Osteoblast (primary cell): ENCODE results near the gene DCC. TPM values are rescaled to one million over a fixed set of nuclear protein-coding genes. Genes with fewer than 3 reads are reported as not detected.

ENCODE experiments used
- DNase-seq: peaks from one replicate; pipeline ENCODE4 v3.0.0; 2011; ENCODE audit warnings: low spot score, mixed read lengths; ENCODE audit not compliant: insufficient read length; ENCODE audit errors: missing footprints
- H2AFZ ChIP-seq: 2 replicates; pipeline ENCODE4 v1.6.0; 2011; ENCODE audit warnings: mild to moderate bottlenecking, low read length
- H3K27ac ChIP-seq: 2 replicates; pipeline ENCODE4 v1.5.1; 2011; ENCODE audit warnings: mild to moderate bottlenecking, low read depth, low read length, moderate library complexity
- H3K27me3 ChIP-seq: 2 replicates; pipeline ENCODE4 v1.6.0; 2012; ENCODE audit warnings: mild to moderate bottlenecking, control low read depth, inconsistent platforms, low read length, moderate library complexity; ENCODE audit not compliant: insufficient read depth
- H3K36me3 ChIP-seq: 2 replicates; pipeline ENCODE4 v1.5.1; 2011; ENCODE audit warnings: mild to moderate bottlenecking, low read length, control low read depth, moderate library complexity; ENCODE audit not compliant: insufficient read depth
- H3K4me1 ChIP-seq: 2 replicates; pipeline ENCODE4 v1.5.1; 2011; ENCODE audit warnings: mild to moderate bottlenecking, low read length, control low read depth, moderate library complexity; ENCODE audit not compliant: insufficient read depth
- H3K4me2 ChIP-seq: 2 replicates; pipeline ENCODE4 v1.6.0; 2011; ENCODE audit warnings: mild to moderate bottlenecking, low read length; ENCODE audit not compliant: insufficient read depth
- H3K4me3 ChIP-seq: fragments of 200-600 bp; sonication (generic); 3 replicates; pipeline ENCODE4 v1.5.1; 2012; ENCODE audit warnings: mild to moderate bottlenecking, low read length, inconsistent platforms; ENCODE audit not compliant: insufficient read depth
- H3K79me2 ChIP-seq: 2 replicates; pipeline ENCODE4 v1.6.0; 2012; ENCODE audit warnings: mild to moderate bottlenecking, low read length, control low read depth, inconsistent platforms; ENCODE audit not compliant: insufficient read depth
- H3K9me3 ChIP-seq: 2 replicates; pipeline ENCODE4 v1.5.1; 2011; ENCODE audit warnings: low read depth, low read length, control low read depth
- H4K20me1 ChIP-seq: 2 replicates; pipeline ENCODE4 v1.6.0; 2012; ENCODE audit warnings: mild to moderate bottlenecking, low read length, control low read depth; ENCODE audit not compliant: insufficient read depth
- CTCF ChIP-seq: IDR thresholded peaks from 2 replicates; pipeline ENCODE4 v1.5.1; 2011; ENCODE audit warnings: mild to moderate bottlenecking, low read depth, low read length, moderate library complexity; ENCODE audit errors: extremely low read depth
- total RNA-seq: library from RNA; depleted of rRNA; stranded (reverse); fragments of >200 nt; gene quantifications from 2 replicates; pipeline ENCODE4 v1.2.3, GENCODE V29; 2012

Gene DCC
- total RNA-seq, 1 donor: not detected

GRCh38 chr18:53527365-53527764 is 1187.4 kb downstream of the DCC start:
- Histone ChIP-seq H3K4me2 (no peak overlapping the region), H3K27me3 (no peaks in the 10 kb centered on the region), H2AFZ (no peak overlapping the region), H3K4me3 (no peak overlapping the region), H3K27ac (no peak overlapping the region), H3K36me3 (no peaks in the 10 kb centered on the region), H3K79me2 (no peaks in the 10 kb centered on the region), H3K4me1 (no peaks in the 10 kb centered on the region), H3K9me3 (no peaks in the 10 kb centered on the region), H4K20me1 (no peaks in the 10 kb centered on the region)
- no peak for TF ChIP-seq CTCF
- DNase-seq: no peak

DNA sequence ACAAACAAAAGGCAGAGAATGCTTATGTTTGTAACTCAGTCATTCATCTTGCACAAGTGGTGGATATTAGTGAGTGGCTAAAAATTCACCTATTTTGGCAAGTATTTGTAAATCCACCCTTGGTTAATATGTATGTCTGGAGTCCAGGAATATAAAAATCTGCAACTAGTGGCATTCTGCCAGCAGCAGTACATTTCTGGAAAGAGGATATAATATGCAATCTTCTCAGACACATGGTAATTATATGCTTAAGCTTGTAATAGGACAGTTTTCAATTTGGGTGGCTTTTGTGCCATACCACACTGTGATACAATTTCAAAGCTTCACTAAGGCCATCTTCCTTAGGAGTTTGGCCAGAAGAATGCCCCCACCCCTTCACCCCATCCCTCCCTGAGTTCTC is 1191.2 kb downstream of the DCC start:
- H4K20me1 ChIP-seq: no peaks in the 10 kb centered on the region
- H3K4me1 ChIP-seq: no peaks in the 10 kb centered on the region
- H3K4me3 ChIP-seq: no peak overlapping the region
- no peak for TF ChIP-seq CTCF
- no peaks in the 10 kb centered on the region for H3K79me2 ChIP-seq
- no peak overlapping the region for H3K4me2 ChIP-seq
- H3K27me3 ChIP-seq: no peaks in the 10 kb centered on the region
- H3K9me3 ChIP-seq: no peaks in the 10 kb centered on the region
- H2AFZ ChIP-seq: no peak overlapping the region
- H3K27ac ChIP-seq: no peak overlapping the region
- H3K36me3 ChIP-seq: no peaks in the 10 kb centered on the region
- DNase-seq: no peak

DNA sequence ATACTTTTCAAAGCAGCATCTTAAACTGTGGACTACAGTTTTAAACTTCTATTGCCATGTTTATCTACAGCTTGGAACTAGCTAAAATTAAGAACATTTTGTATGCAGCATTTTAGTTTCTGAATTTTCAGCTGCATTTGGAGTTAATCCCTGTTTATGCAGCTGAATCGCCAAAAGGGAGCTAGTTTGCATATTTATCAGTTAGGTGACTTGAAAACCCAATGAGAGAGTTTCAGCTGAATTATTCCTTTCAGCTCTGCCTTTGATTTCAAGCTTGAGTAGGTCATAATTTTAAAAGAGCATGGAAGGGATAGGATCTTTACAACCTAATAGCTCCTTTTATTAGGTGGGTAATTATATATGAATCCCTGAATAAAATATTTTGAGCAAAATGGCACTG is 1191.9 kb downstream of the DCC start:
- no peak for TF ChIP-seq CTCF
- H3K9me3 ChIP-seq: no peaks in the 10 kb centered on the region
- H4K20me1 ChIP-seq: no peaks in the 10 kb centered on the region
- no peak overlapping the region for H3K27ac ChIP-seq
- no peak overlapping the region for H3K4me3 ChIP-seq
- H3K4me2 ChIP-seq: no peak overlapping the region
- no peak overlapping the region for H2AFZ ChIP-seq
- H3K36me3 ChIP-seq: no peaks in the 10 kb centered on the region
- no peaks in the 10 kb centered on the region for H3K4me1 ChIP-seq
- H3K79me2 ChIP-seq: no peaks in the 10 kb centered on the region
- no peaks in the 10 kb centered on the region for H3K27me3 ChIP-seq
- no peak for DNase-seq

GRCh38 chr18:53534203-53534602 is 1194.2 kb downstream of the DCC start:
- Histone ChIP-seq H3K4me1 (no peaks in the 10 kb centered on the region), H3K27ac (no peak overlapping the region), H3K4me3 (no peak overlapping the region), H3K4me2 (no peak overlapping the region), H3K9me3 (no peaks in the 10 kb centered on the region), H3K79me2 (no peaks in the 10 kb centered on the region), H3K27me3 (no peaks in the 10 kb centered on the region), H3K36me3 (no peaks in the 10 kb centered on the region), H4K20me1 (no peaks in the 10 kb centered on the region), H2AFZ (no peak overlapping the region)
- TF ChIP-seq CTCF: no peak
- DNase-seq: no peak
